Hepatocyte (in vitro differentiated cells): Measurements from ENCODE around the gene OR51Q1.

ENCODE experiments used
- CTCF ChIP-seq: fragments of 200-600 bp; sonication (generic); IDR thresholded peaks from 2 replicates; pipeline ENCODE4 v1.5.1; 2016; ENCODE audit warnings: antibody characterized with exemption, mild to moderate bottlenecking; ENCODE audit not compliant: poor library complexity
- EZH2 ChIP-seq: fragments of 200-600 bp; sonication (generic); IDR thresholded peaks from 2 replicates; pipeline ENCODE4 v1.6.1; 2016; ENCODE audit warnings: antibody characterized with exemption, mild to moderate bottlenecking, borderline replicate concordance

GRCh38 chr11:5421811-5422210 lies at the start of gene OR51Q1:
- no peak for TF ChIP-seq EZH2
- TF ChIP-seq CTCF, result no peak
